Fibroblast of lung (primary cell): Measurements from ENCODE around the gene SP1. TPM values are rescaled to one million over a fixed set of nuclear protein-coding genes. Genes with fewer than 3 reads are reported as not detected.
"Not testable (repeated sequence)": the region's sequence is repeated elsewhere in the genome, so short reads cannot be mapped to it uniquely, and the experiment has no call there.

Experiments used
- DNase-seq, 2 donors: peaks; one replicate each; pipeline versions ENCODE4 v3.0.0 to v3.0.0-alpha.2; 2010; ENCODE audit warnings: low read depth in 2 of 2
- H2AFZ ChIP-seq: 2 replicates; pipeline ENCODE4 v1.5.1; 2012; ENCODE audit warnings: low read length, control low read depth, inconsistent platforms
- H3K27ac ChIP-seq: 2 replicates; pipeline ENCODE4 v1.5.1; 2011; ENCODE audit warnings: low read length, control low read depth; ENCODE audit not compliant: insufficient read depth
- H3K27me3 ChIP-seq: 2 replicates; pipeline ENCODE4 v1.5.1; 2011; ENCODE audit warnings: mild to moderate bottlenecking, low read length; ENCODE audit not compliant: control insufficient read depth, insufficient read depth
- H3K36me3 ChIP-seq: 2 replicates; pipeline ENCODE4 v1.5.1; 2011; ENCODE audit warnings: low read length; ENCODE audit not compliant: control insufficient read depth, insufficient read depth
- H3K4me1 ChIP-seq: 2 replicates; pipeline ENCODE4 v1.5.1; 2011; ENCODE audit warnings: low read length; ENCODE audit not compliant: control insufficient read depth, insufficient read depth; ENCODE audit errors: extremely low read depth
- H3K4me2 ChIP-seq: 2 replicates; pipeline ENCODE4 v1.5.1; 2011; ENCODE audit warnings: low read length, control low read depth; ENCODE audit not compliant: insufficient read depth; ENCODE audit errors: extremely low read depth
- H3K4me3 ChIP-seq, 4 experiments: fragments of 200-600 bp in 1 of 4; sonication (generic) in 1 of 4; replicated peaks in 1 of 4; 2 replicates each; pipeline ENCODE4 v1.5.1; 2011 to 2016; ENCODE audit warnings: low read length in 4 of 4, low read depth in 3 of 4, mild to moderate bottlenecking in 3 of 4, control low read depth in 2 of 4, inconsistent platforms in 1 of 4, mixed read lengths in 1 of 4; ENCODE audit not compliant: insufficient read depth in 1 of 4; ENCODE audit errors: control extremely low read depth in 1 of 4
- H3K79me2 ChIP-seq: 2 replicates; pipeline ENCODE4 v1.5.1; 2012; ENCODE audit warnings: mild to moderate bottlenecking, low read length, inconsistent platforms; ENCODE audit not compliant: control insufficient read depth, insufficient read depth
- H3K9ac ChIP-seq: 2 replicates; pipeline ENCODE4 v1.5.1; 2011; ENCODE audit warnings: mild to moderate bottlenecking, low read length, control low read depth; ENCODE audit not compliant: insufficient read depth
- H3K9me3 ChIP-seq: 2 replicates; pipeline ENCODE4 v1.5.1; 2012; ENCODE audit warnings: low read depth, low read length; ENCODE audit not compliant: control insufficient read depth, insufficient read depth
- H4K20me1 ChIP-seq: 2 replicates; pipeline ENCODE4 v1.5.1; 2011; ENCODE audit warnings: low read length; ENCODE audit not compliant: control insufficient read depth, insufficient read depth; ENCODE audit errors: extremely low read depth
- CTCF ChIP-seq, 2 donors: IDR thresholded peaks in 1 of 2; conservative IDR thresholded peaks in 1 of 2; 1 replicate in 1 of 2; 2 replicates in 1 of 2; pipeline ENCODE4 v1.5.1; 2011 to 2012; ENCODE audit warnings: low read length in 2 of 2, control low read depth in 1 of 2, inconsistent platforms in 1 of 2, low read depth in 1 of 2, mild to moderate bottlenecking in 1 of 2
- EZH2 ChIP-seq: IDR thresholded peaks from 2 replicates; pipeline ENCODE4 v1.5.1; 2012; ENCODE audit warnings: low read length, control low read depth, mild to moderate bottlenecking; ENCODE audit errors: missing control alignments
- polyA plus RNA-seq, 2 donors: library from polyadenylated mRNA; depleted of rRNA in 1 of 2; stranded (reverse) in 1 of 2; unstranded in 1 of 2; fragments of >200 nt; gene quantifications; 2 replicates each; pipeline ENCODE4 v1.2.1, GENCODE V29; 2011 to 2012; ENCODE audit warnings: missing spikeins in 1 of 2
- total RNA-seq: library from RNA; depleted of rRNA; stranded (reverse); fragments of >200 nt; gene quantifications from 2 replicates; pipeline ENCODE4 v1.2.1, GENCODE V29; 2014

The SP1 gene
- total and polyA plus RNA-seq, 2 donors (not counting 1 experiment from before 2014, with no cell fraction given): 35.3 to 38.9 TPM

GRCh38 chr12:53358836-53359419 lies 21.0 kb upstream of the SP1 start:
- Histone ChIP-seq H3K27me3 (no peaks in the 10 kb centered on the region), H3K79me2 (no peaks in the 10 kb centered on the region), H3K4me2 (no peak overlapping the region), H3K36me3 (no peaks in the 10 kb centered on the region), H3K27ac (no peak overlapping the region), H3K4me3 (no peak overlapping the region), H2AFZ (no peak overlapping the region), H3K9ac (no peak overlapping the region), H3K4me1 (no peaks in the 10 kb centered on the region), H4K20me1 (no peaks in the 10 kb centered on the region), H3K9me3 (no peaks in the 10 kb centered on the region)
- DNase-seq: no peak
- TF ChIP-seq CTCF (conservative IDR thresholded peaks at IDR 0.05 in 1 of 2, IDR thresholded peaks at IDR 0.05 in 1 of 2; ENCODE audit: low read depth in 1 of 2, low read length in 2 of 2) (no peak), EZH2 (no peak)

- H3K9me3 ChIP-seq, H3K36me3 ChIP-seq, DNase-seq: not testable (repeated sequence)
Observed at GRCh38 chr12:53361638-53362037, 18.3 kb upstream of the SP1 start.

GRCh38 chr12:53365245-53365904 lies 14.6 kb upstream of the SP1 start:
- Histone ChIP-seq H3K36me3 (no peaks in the 10 kb centered on the region), H3K27ac (no peak overlapping the region), H3K27me3 (no peaks in the 10 kb centered on the region), H3K79me2 (no peaks in the 10 kb centered on the region), H3K4me1 (no peaks in the 10 kb centered on the region), H3K4me3 (no peak overlapping the region), H3K4me2 (no peak overlapping the region), H3K9ac (no peak overlapping the region), H4K20me1 (no peaks in the 10 kb centered on the region), H3K9me3 (no peaks in the 10 kb centered on the region), H2AFZ (peak overlapping the region; percentile 44)
- DNase-seq: peak in 1 of 2 donors; percentile 25
- TF ChIP-seq CTCF (conservative IDR thresholded peaks at IDR 0.05 in 1 of 2, IDR thresholded peaks at IDR 0.05 in 1 of 2; ENCODE audit: low read depth in 1 of 2, low read length in 2 of 2) (no peak), EZH2 (no peak)

More at GRCh38 chr12:53361638-53362037, 18.3 kb upstream of the SP1 start:
- not testable (repeated sequence) for H4K20me1 ChIP-seq, H3K27ac ChIP-seq, H3K4me3 ChIP-seq, H2AFZ ChIP-seq, H3K79me2 ChIP-seq, H3K4me2 ChIP-seq, H3K9ac ChIP-seq, H3K4me1 ChIP-seq, H3K27me3 ChIP-seq

GRCh38 chr12:53373554-53374133 lies 6.3 kb upstream of the SP1 start:
- not testable (repeated sequence) for H4K20me1 ChIP-seq, H3K9ac ChIP-seq, DNase-seq, H3K9me3 ChIP-seq, H3K4me2 ChIP-seq, H3K36me3 ChIP-seq, H3K27me3 ChIP-seq, H3K79me2 ChIP-seq, H3K27ac ChIP-seq, H3K4me3 ChIP-seq
- peak overlapping the region; percentile 70 for H2AFZ ChIP-seq
- peaks cover 13% of the 10 kb centered on the region for H3K4me1 ChIP-seq

- H3K4me1 ChIP-seq: peaks cover 19% of the 10 kb centered on the region
- not testable (repeated sequence) for H3K79me2 ChIP-seq, H4K20me1 ChIP-seq, H3K9ac ChIP-seq, DNase-seq, H3K36me3 ChIP-seq, H3K4me3 ChIP-seq, H2AFZ ChIP-seq, H3K9me3 ChIP-seq, H3K27ac ChIP-seq, H3K4me2 ChIP-seq, H3K27me3 ChIP-seq
Observed at GRCh38 chr12:53374277-53374676, 5.7 kb upstream of the SP1 start.
